ENCODE data around the gene MAGEF1.

The MAGEF1 gene

DNA sequence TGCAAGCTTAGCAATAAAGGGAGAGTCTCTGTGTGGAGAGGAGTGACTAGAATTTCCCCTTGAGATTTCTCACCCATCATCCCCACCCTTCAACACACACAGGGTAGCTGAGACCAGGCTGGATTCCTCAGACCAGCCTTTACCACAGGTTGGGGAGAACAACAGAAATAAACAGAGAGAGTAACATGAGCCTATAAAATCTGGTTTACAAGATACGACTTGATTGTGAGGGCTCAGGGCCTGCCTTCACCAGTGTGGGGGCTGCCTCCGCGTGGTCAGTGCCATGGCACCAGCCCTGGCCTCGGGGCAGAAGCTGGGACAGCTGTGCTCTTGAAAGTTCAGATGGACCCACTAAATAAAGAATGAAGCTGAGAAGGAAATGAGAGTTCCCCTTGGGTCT lies 14.6 kb upstream of the MAGEF1 start:
- TF ChIP-seq, protein P1, sequence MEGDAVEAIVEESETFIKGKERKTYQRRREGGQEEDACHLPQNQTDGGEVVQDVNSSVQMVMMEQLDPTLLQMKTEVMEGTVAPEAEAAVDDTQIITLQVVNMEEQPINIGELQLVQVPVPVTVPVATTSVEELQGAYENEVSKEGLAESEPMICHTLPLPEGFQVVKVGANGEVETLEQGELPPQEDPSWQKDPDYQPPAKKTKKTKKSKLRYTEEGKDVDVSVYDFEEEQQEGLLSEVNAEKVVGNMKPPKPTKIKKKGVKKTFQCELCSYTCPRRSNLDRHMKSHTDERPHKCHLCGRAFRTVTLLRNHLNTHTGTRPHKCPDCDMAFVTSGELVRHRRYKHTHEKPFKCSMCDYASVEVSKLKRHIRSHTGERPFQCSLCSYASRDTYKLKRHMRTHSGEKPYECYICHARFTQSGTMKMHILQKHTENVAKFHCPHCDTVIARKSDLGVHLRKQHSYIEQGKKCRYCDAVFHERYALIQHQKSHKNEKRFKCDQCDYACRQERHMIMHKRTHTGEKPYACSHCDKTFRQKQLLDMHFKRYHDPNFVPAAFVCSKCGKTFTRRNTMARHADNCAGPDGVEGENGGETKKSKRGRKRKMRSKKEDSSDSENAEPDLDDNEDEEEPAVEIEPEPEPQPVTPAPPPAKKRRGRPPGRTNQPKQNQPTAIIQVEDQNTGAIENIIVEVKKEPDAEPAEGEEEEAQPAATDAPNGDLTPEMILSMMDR (IDR thresholded peaks at IDR 0.05): no peak

DNA sequence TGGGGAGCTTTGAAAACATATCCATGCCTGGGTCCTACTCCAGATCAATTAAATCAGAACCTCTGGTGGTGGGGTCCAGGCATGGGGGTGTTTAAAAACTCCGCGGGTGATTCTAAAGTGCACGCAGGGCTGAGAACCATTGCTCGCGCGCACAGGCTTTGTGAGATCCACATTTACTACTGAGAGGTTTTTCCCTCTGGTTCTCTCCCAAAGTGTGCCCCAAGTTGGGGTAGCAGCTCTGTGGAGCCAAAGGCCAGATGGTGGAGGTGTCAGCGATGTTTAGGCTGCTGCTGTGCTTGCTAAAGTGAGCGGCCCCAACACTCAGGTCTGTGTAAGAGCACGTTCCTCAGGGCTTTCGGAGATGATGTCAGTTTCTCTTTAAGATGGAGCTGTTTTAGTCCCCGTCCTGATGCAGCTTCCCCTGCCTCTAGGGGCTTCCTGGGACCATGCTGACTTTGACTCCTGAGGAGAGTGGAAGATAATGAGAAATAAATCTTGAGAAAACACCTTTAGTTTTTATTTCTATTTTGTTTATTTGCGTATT lies 13.4 kb upstream of the MAGEF1 start:
- TF ChIP-seq, protein P1 (IDR thresholded peaks at IDR 0.05): no peak

DNA sequence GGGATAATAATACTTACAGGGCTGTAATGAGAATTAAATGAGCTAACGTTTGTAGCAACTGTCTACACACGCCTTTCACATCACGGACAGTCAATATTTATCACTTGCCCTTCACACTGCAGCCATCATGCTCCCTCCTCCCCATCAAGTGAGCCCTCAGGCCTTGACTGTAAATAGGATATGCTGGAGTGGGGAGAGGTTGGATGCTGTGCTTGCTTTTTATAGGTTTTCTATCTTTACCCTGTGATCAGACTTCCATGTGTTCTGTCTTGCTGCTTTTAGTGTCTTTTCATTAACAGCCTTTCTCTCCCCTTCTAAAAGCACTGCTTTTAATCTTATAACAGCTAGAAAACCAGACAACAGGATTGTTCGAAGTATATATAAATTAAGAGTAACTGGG lies 12.8 kb upstream of the MAGEF1 start:
- TF ChIP-seq, protein P1 (IDR thresholded peaks at IDR 0.05): no peak

DNA sequence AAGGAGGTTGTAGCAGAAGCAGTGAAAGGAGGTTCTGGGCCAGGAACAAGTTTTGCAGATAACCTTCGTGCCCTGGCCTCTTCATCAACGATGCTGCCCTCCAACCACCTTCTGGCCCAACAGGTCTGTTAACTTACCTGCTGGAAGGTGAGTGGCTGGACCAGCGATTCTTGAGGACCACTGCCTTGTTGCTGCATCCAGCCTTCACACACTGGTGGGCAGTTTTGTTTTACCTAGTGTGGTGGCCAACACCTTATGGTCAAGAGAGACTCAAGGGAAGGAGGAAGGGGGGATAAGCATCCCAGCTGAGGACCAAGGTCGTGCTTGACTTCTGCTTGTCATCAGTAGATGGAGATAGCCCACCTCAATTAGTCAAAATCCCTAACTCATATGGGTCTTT lies 7.8 kb upstream of the MAGEF1 start:
- TF ChIP-seq, protein P1 (IDR thresholded peaks at IDR 0.05): no peak

DNA sequence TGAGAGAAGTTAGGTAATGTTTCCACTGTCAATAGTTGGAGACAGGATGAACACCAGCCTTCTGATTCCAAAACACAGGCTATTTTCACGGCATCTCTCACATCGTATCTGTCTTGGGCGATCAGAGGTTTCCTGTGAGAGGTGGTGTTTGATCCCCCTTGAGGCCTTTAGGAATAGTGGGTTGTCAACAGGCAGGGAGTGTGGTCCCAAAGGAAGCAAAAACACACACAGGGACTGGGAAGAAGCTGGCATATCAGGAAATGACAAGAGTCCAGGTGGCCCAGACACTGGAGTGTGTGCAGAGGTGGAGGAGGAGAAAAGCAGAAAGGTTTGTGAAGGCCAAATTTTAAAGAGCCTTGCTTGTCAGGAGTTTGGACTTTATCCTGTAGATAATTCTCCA lies 6.6 kb upstream of the MAGEF1 start:
- TF ChIP-seq, protein P1 (IDR thresholded peaks at IDR 0.05): no peak

DNA sequence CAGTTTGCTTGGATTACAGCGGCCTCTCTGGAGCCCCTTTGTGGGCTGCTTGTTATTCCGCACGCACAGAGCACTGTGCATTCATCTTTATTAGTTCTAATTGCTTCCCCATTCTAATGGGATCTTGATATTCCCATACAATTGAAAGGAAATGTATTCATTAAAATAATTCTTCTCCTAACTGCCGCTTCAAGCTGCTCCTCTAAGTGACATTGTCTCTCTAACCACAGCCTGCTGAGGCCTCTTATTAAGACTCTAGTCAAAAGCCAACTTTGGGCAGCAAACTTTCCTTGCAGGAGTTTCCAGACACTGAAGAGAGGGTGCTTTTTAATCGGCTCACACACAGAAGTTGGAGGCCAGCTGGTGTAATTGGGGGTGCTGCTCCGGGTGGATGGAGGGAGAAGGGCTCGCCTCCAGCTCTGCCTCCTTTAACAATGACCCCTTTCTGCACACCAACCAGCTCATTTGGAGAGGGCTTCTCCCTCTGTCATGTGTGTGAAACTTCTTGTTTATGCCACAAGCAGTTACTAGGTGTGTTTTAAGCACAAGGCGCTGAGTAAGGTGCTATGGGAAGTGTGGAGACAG lies 5.6 kb upstream of the MAGEF1 start:
- TF ChIP-seq, protein P1 (IDR thresholded peaks at IDR 0.05): no peak

DNA sequence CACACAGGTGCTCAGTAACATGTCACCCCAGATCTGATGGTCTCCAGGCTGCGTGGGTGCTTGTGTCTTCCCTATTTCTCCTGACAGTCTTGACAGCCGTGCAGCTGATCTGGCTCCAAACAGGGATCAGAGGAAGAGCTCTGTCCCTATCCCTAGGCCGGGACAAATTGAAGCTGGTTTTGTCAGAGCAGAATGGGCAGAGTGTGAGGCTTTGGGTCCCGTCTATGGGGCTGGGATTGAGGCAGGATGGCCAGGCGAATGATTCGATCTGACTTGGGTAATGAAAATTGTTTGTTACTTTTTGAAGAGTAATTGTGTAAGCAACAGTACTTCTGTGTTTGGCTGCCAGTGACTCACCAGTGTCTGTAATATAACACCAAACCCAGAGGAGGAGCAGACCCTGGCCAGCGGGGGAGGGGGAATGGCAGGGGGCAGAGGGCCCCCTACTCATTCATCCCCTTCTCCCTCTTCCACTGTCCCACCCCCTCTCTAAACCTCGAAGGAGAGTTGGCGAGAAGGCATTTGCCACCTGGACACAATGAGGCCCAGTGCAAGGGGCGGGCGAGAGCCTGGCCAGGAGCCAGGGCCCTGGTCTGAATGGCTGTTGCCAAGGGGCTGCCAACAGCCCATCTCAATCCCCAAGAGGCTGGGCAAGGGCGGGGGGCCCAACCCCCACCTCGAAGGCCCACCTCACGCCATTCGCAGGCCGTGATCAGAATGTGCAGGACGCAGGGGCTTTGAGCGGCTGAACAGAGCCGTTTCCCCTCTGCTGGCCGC lies 4.9 kb upstream of the MAGEF1 start:
- TF ChIP-seq, protein P1 (IDR thresholded peaks at IDR 0.05): no peak
